ENCODE measurements around the gene PUSL1.

The PUSL1 gene

GRCh38 chr1:1307923-1308755 is at the start of gene PUSL1, which contains the start of gene ACAP3:
PUSL1 (plus strand) TSS chr1:1308597; CDS start chr1:1308644, 47 bp downstream.
ACAP3 (minus strand) TSS chr1:1307930; CDS start chr1:1307815, 115 bp downstream.
- DNase-seq (ENCODE audit: insufficient read length, low spot score) (peak; percentile 99), FAIRE-seq (peak; percentile 87)

GRCh38 chr1:1259119-1259488 is 49.3 kb upstream of the PUSL1 start:
- DNase-seq (ENCODE audit: insufficient read length, low spot score) (no peak), FAIRE-seq (no peak)

GRCh38 chr1:1259540-1259939 is 48.9 kb upstream of the PUSL1 start:
- DNase-seq (ENCODE audit: insufficient read length, low spot score) (no peak), FAIRE-seq (no peak)

- DNase-seq (ENCODE audit: insufficient read length, low spot score), result no peak
- no peak for FAIRE-seq
Measured at GRCh38 chr1:1259951-1260600, 48.3 kb upstream of the PUSL1 start.

- no peak for DNase-seq (ENCODE audit: insufficient read length, low spot score)
- FAIRE-seq, result no peak
Measured at GRCh38 chr1:1260843-1261560, 47.4 kb upstream of the PUSL1 start.

- DNase-seq (ENCODE audit: insufficient read length, low spot score), result no peak
- no peak for FAIRE-seq
Measured at GRCh38 chr1:1262071-1262470, 46.3 kb upstream of the PUSL1 start.

- DNase-seq (ENCODE audit: insufficient read length, low spot score) (no peak), FAIRE-seq (no peak)
Measured at GRCh38 chr1:1262758-1263157, 45.6 kb upstream of the PUSL1 start.

GRCh38 chr1:1264026-1264425 is 44.4 kb upstream of the PUSL1 start:
- FAIRE-seq (no peak), DNase-seq (ENCODE audit: insufficient read length, low spot score) (no peak)

GRCh38 chr1:1264868-1265272 is 43.5 kb upstream of the PUSL1 start:
- no peak for FAIRE-seq
- no peak for DNase-seq (ENCODE audit: insufficient read length, low spot score)

- DNase-seq (ENCODE audit: insufficient read length, low spot score) (no peak), FAIRE-seq (no peak)
Measured at GRCh38 chr1:1267488-1268283, 40.7 kb upstream of the PUSL1 start.

GRCh38 chr1:1268284-1268682 is 40.1 kb upstream of the PUSL1 start:
- FAIRE-seq (no peak), DNase-seq (ENCODE audit: insufficient read length, low spot score) (no peak)

GRCh38 chr1:1270813-1271212 is 37.6 kb upstream of the PUSL1 start:
- no peak for DNase-seq (ENCODE audit: insufficient read length, low spot score)
- no peak for FAIRE-seq

GRCh38 chr1:1272341-1273208 is 35.8 kb upstream of the PUSL1 start:
- DNase-seq (ENCODE audit: insufficient read length, low spot score) (no peak), FAIRE-seq (no peak)

GRCh38 chr1:1273209-1273511 is 35.2 kb upstream of the PUSL1 start:
- no peak for FAIRE-seq
- DNase-seq (ENCODE audit: insufficient read length, low spot score), result no peak

- FAIRE-seq (peak; percentile 72), DNase-seq (ENCODE audit: insufficient read length, low spot score) (peak; percentile 99)
Measured at GRCh38 chr1:1273512-1274298, 34.7 kb upstream of the PUSL1 start, which contains the start of gene UBE2J2. UBE2J2 (minus strand) TSS chr1:1273854; CDS start chr1:1267992, 5,862 bp downstream.

- DNase-seq (ENCODE audit: insufficient read length, low spot score), result no peak
- no peak for FAIRE-seq
Measured at GRCh38 chr1:1274299-1274930, 34.0 kb upstream of the PUSL1 start.

GRCh38 chr1:1274931-1275431 is 33.4 kb upstream of the PUSL1 start:
- DNase-seq (ENCODE audit: insufficient read length, low spot score) (no peak), FAIRE-seq (no peak)

- FAIRE-seq (no peak), DNase-seq (ENCODE audit: insufficient read length, low spot score) (no peak)
Measured at GRCh38 chr1:1275836-1276235, 32.6 kb upstream of the PUSL1 start.
